Neural progenitor cell (in vitro differentiated cells): ENCODE data around the gene ZNF621. TPM values are rescaled to one million over a fixed set of nuclear protein-coding genes. Genes with fewer than 3 reads are reported as not detected.

Source experiments
- DNase-seq: peaks from one replicate; pipeline ENCODE4 v3.0.0-alpha.2; 2016; ENCODE audit warnings: low spot score
- H2AFZ ChIP-seq: fragments of 200-600 bp; sonication (generic); replicated peaks from 2 replicates; pipeline ENCODE4 v1.6.1; 2016; ENCODE audit warnings: antibody characterized with exemption
- H3F3A ChIP-seq: fragments of 200-600 bp; sonication (generic); 2 replicates; pipeline ENCODE4 v1.6.1; 2016; ENCODE audit warnings: antibody characterized with exemption, low read depth
- H3K27ac ChIP-seq: fragments of 200-600 bp; sonication (generic); 2 replicates; pipeline ENCODE4 v1.5.1; 2016; ENCODE audit warnings: mild to moderate bottlenecking
- H3K27me3 ChIP-seq: fragments of 200-600 bp; sonication (generic); 2 replicates; pipeline ENCODE4 v1.6.1; 2016; ENCODE audit warnings: mild to moderate bottlenecking, moderate library complexity
- H3K36me3 ChIP-seq: fragments of 200-600 bp; sonication (generic); 2 replicates; pipeline ENCODE4 v1.5.1; 2016
- H3K4me1 ChIP-seq: fragments of 200-600 bp; sonication (generic); 2 replicates; pipeline ENCODE4 v1.6.1; 2016; ENCODE audit warnings: mixed run types
- H3K4me2 ChIP-seq: fragments of 200-600 bp; sonication (generic); 2 replicates; pipeline ENCODE4 v1.6.1; 2016
- H3K4me3 ChIP-seq: fragments of 200-600 bp; sonication (generic); 2 replicates; pipeline ENCODE4 v1.5.1; 2016
- H3K79me2 ChIP-seq: fragments of 200-600 bp; sonication (generic); 2 replicates; pipeline ENCODE4 v1.6.1; 2016; ENCODE audit warnings: low read depth
- H3K9ac ChIP-seq: fragments of 200-600 bp; sonication (generic); 2 replicates; pipeline ENCODE4 v1.6.1; 2016
- H3K9me3 ChIP-seq: fragments of 200-600 bp; sonication (generic); 2 replicates; pipeline ENCODE4 v1.5.1; 2016; ENCODE audit warnings: low read depth
- H4K20me1 ChIP-seq: fragments of 200-600 bp; sonication (generic); 2 replicates; pipeline ENCODE4 v1.6.1; 2016; ENCODE audit warnings: low read depth
- H3K27ac Mint-ChIP-seq: 3 replicates; pipeline ENCODE4 v1.8.0; 2021; ENCODE audit warnings: mixed read lengths
- H3K27me3 Mint-ChIP-seq: 2 replicates; pipeline ENCODE4 v1.8.0; 2022; ENCODE audit warnings: low read depth, mild to moderate bottlenecking, inconsistent platforms, moderate library complexity, mixed read lengths; ENCODE audit not compliant: insufficient read depth
- H3K36me3 Mint-ChIP-seq: 3 replicates; pipeline ENCODE4 v1.8.0; 2021; ENCODE audit warnings: mixed read lengths
- H3K4me1 Mint-ChIP-seq: 3 replicates; pipeline ENCODE4 v1.8.0; 2021; ENCODE audit warnings: mixed read lengths
- H3K4me3 Mint-ChIP-seq: 3 replicates; pipeline ENCODE4 v1.8.0; 2021; ENCODE audit warnings: mild to moderate bottlenecking, moderate library complexity, mixed read lengths
- H3K9me3 Mint-ChIP-seq: 3 replicates; pipeline ENCODE4 v1.8.0; 2020; ENCODE audit warnings: mixed read lengths
- EZH2 ChIP-seq: fragments of 200-600 bp; sonication (generic); IDR thresholded peaks from 2 replicates; pipeline ENCODE4 v1.6.1; 2017; ENCODE audit warnings: antibody characterized with exemption, mild to moderate bottlenecking, moderate library complexity
- EZH2phosphoT487 ChIP-seq: fragments of 200-600 bp; sonication (generic); IDR thresholded peaks from 2 replicates; pipeline ENCODE4 v1.6.1; 2017; ENCODE audit warnings: antibody characterized with exemption
- total RNA-seq: library from RNA; depleted of rRNA; stranded (reverse); fragments of >200 nt; gene quantifications from 2 replicates; pipeline ENCODE4 v1.2.3, GENCODE V29; 2015; ENCODE audit warnings: low replicate concordance
- TF ChIP-seq, protein P1 (sequence below): fragments of 200-600 bp; sonication (generic); IDR thresholded peaks from 2 replicates; pipeline ENCODE4 v1.5.1; 2017; ENCODE audit warnings: antibody characterized with exemption, mild to moderate bottlenecking

The ZNF621 gene
- total RNA-seq, 1 donor from 2014 or later = 24.8 TPM

DNA sequence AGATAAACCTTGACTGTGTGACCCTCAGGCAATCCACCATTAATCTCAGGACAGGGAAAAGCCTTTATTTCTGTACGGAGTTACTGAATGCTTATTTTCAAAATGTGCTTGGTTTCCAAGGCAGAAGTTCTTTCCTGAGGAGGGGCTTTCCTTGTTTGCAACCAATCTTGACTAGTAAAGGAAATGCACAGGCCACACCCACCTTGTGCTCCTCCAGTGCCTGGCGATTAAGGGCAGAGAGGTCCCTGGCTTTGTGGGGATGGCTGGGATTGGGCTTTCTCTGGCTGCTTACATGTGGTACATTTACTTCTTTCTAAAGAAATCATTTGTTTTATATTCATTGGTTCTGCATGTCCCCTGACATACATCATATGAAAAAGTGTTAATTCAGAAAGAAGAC, 47.8 kb downstream of the ZNF621 start:
- peaks cover 4% of the 10 kb centered on the region for H3K4me1 ChIP-seq
- peaks cover 2% of the 10 kb centered on the region for H3K27me3 Mint-ChIP-seq
- H3K27me3 ChIP-seq = no peaks in the 10 kb centered on the region
- H3K9me3 ChIP-seq = no peaks in the 10 kb centered on the region
- H2AFZ ChIP-seq = peak overlapping the region; percentile 65
- H3K4me2 ChIP-seq = no peak overlapping the region
- no peaks in the 10 kb centered on the region for H3K36me3 ChIP-seq
- no peak overlapping the region for H3K4me3 ChIP-seq
- H3F3A ChIP-seq = no peaks in the 10 kb centered on the region
- H3K36me3 Mint-ChIP-seq = no peaks in the 10 kb centered on the region
- no peak overlapping the region for H3K27ac Mint-ChIP-seq
- peaks cover 5% of the 10 kb centered on the region for H3K9me3 Mint-ChIP-seq
- no peak overlapping the region for H3K4me3 Mint-ChIP-seq
- no peak overlapping the region for H3K9ac ChIP-seq
- H4K20me1 ChIP-seq = no peaks in the 10 kb centered on the region
- no peak for DNase-seq
- H3K27ac ChIP-seq = no peak overlapping the region
- H3K79me2 ChIP-seq = no peaks in the 10 kb centered on the region
- TF ChIP-seq EZH2 = no peak
- TF ChIP-seq EZH2phosphoT487 = no peak
- TF ChIP-seq, protein P1, sequence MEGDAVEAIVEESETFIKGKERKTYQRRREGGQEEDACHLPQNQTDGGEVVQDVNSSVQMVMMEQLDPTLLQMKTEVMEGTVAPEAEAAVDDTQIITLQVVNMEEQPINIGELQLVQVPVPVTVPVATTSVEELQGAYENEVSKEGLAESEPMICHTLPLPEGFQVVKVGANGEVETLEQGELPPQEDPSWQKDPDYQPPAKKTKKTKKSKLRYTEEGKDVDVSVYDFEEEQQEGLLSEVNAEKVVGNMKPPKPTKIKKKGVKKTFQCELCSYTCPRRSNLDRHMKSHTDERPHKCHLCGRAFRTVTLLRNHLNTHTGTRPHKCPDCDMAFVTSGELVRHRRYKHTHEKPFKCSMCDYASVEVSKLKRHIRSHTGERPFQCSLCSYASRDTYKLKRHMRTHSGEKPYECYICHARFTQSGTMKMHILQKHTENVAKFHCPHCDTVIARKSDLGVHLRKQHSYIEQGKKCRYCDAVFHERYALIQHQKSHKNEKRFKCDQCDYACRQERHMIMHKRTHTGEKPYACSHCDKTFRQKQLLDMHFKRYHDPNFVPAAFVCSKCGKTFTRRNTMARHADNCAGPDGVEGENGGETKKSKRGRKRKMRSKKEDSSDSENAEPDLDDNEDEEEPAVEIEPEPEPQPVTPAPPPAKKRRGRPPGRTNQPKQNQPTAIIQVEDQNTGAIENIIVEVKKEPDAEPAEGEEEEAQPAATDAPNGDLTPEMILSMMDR = no peak
- H3K4me1 Mint-ChIP-seq = peaks cover 15% of the 10 kb centered on the region

DNA sequence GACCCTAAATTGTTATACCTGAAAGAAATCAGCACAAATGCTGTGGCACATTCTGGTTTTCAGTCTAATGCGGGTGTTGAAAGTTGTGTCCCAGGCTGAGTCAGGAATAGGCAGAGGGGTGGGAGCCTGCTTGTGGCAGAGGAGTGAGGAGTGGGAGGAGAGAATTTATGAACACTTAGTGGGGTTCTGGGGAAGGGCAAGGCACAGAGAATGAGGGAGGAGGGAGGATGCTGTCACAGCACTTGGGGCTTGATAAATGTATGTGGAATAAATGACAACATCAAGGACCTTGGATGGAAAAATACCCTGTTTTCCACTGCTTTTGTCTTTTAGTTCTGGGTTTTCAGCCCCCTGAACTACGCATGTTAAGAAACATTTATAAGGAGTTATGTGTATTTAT, 49.3 kb downstream of the ZNF621 start:
- no peaks in the 10 kb centered on the region for H4K20me1 ChIP-seq
- Mint-ChIP-seq H3K27ac (no peak overlapping the region), H3K9me3 (no peaks in the 10 kb centered on the region), H3K4me1 (peaks cover 15% of the 10 kb centered on the region), H3K36me3 (no peaks in the 10 kb centered on the region), H3K4me3 (no peak overlapping the region), H3K27me3 (peaks cover 3% of the 10 kb centered on the region)
- H3K4me2 ChIP-seq = no peak overlapping the region
- no peaks in the 10 kb centered on the region for H3K9me3 ChIP-seq
- H3K9ac ChIP-seq = no peak overlapping the region
- no peaks in the 10 kb centered on the region for H3K27me3 ChIP-seq
- H2AFZ ChIP-seq = no peak overlapping the region
- H3K4me3 ChIP-seq = no peak overlapping the region
- H3K27ac ChIP-seq = no peak overlapping the region
- H3K36me3 ChIP-seq = no peaks in the 10 kb centered on the region
- H3K79me2 ChIP-seq = no peaks in the 10 kb centered on the region
- H3K4me1 ChIP-seq = peaks cover 4% of the 10 kb centered on the region
- DNase-seq = no peak
- no peaks in the 10 kb centered on the region for H3F3A ChIP-seq
- no peak for TF ChIP-seq EZH2phosphoT487
- TF ChIP-seq EZH2 = no peak
- TF ChIP-seq, protein P1 = no peak

DNA sequence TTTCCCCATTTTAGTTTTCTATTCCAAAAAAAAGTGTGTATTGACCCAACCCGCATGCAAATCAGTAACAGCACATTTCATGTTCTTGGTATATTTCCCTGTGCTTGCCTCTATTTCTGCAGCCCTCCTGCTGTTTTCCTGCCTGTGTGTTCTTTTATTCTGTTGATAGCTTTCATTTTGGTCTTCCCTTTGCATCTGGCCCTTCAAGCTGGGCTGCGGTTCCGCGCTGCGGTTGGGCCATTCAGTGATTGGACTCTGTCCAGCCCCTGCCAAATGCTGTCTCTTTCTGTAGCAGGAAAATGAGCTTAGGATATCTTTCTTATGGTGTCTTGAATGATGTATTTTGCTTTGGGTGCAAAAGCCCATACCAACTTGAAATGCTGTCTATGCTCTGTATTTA, 49.9 kb downstream of the ZNF621 start:
- no peak overlapping the region for H3K4me2 ChIP-seq
- H3K4me1 ChIP-seq = peaks cover 4% of the 10 kb centered on the region
- H3K79me2 ChIP-seq = no peaks in the 10 kb centered on the region
- H4K20me1 ChIP-seq = no peaks in the 10 kb centered on the region
- no peak overlapping the region for H3K27ac ChIP-seq
- no peaks in the 10 kb centered on the region for H3K27me3 ChIP-seq
- H2AFZ ChIP-seq = no peak overlapping the region
- H3K36me3 ChIP-seq = no peaks in the 10 kb centered on the region
- TF ChIP-seq, protein P1 = no peak
- TF ChIP-seq EZH2 (no peak), EZH2phosphoT487 (no peak)
- no peaks in the 10 kb centered on the region for H3K9me3 Mint-ChIP-seq
- H3K4me1 Mint-ChIP-seq = peaks cover 15% of the 10 kb centered on the region
- peaks cover 3% of the 10 kb centered on the region for H3K27me3 Mint-ChIP-seq
- H3K9ac ChIP-seq = no peak overlapping the region
- H3K9me3 ChIP-seq = no peaks in the 10 kb centered on the region
- DNase-seq = peak; percentile 8
- no peak overlapping the region for H3K27ac Mint-ChIP-seq
- no peak overlapping the region for H3K4me3 Mint-ChIP-seq
- no peaks in the 10 kb centered on the region for H3K36me3 Mint-ChIP-seq
- H3F3A ChIP-seq = no peaks in the 10 kb centered on the region
- H3K4me3 ChIP-seq = no peak overlapping the region
